GM19351 (cell line): Measurements from ENCODE around the gene MAP2K5.

ENCODE experiments used
- ATAC-seq: cut with Tn5 transposase; IDR thresholded peaks from one replicate; pipeline ENCODE4 v1.9.1; 2021; ENCODE audit warnings: mild to moderate bottlenecking, moderate library complexity; ENCODE audit not compliant: unreplicated experiment

Gene MAP2K5

DNA sequence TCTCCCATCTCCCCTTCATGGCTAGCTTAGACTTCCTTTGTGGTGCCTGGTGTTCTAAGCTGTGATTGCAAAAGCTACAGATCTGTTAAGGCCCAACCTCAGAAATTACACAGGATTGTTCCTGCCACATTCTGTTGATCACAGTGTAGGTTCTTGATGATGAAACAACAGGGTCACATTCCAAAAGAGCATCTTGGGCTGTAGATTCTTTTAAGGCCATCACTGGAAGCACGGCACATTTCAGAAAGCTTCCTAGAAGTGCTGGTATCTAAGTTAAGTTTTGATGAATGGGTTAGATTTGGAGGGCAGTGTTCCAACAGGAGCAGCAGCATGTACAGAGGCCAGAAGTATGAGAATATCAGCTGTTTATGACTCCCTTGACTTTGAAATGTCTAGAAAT lies 175.3 kb downstream of the MAP2K5 start:
- ATAC-seq, result no peak

DNA sequence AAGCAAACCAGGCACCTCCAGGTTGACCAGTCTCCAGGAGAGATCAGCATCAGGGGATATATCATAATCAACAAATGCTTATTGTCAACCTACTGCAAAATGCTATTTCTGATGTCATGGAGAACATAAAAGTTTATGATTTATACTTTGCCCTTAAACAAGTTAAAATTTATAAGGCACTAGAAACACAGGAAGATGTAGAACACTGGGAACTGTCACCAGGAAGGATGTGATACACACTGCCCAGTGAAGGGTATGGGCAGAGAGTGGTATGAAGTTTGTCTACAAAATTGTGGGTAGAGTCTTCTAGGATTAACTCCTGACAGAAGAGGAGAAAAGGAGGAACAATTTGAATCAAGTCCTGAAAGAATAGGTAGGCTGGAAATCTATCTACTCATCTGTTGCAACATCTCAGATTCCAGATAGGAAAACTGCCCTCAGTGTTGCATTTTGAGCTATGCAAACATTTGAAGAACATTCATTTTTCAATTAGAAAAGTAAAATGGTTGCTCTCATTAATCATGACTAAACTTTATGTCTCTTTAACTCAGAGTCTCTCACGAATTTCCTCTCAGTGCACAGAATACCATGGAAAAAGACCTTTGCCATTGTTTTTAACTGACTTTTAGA lies 176.9 kb downstream of the MAP2K5 start:
- ATAC-seq, result no peak

DNA sequence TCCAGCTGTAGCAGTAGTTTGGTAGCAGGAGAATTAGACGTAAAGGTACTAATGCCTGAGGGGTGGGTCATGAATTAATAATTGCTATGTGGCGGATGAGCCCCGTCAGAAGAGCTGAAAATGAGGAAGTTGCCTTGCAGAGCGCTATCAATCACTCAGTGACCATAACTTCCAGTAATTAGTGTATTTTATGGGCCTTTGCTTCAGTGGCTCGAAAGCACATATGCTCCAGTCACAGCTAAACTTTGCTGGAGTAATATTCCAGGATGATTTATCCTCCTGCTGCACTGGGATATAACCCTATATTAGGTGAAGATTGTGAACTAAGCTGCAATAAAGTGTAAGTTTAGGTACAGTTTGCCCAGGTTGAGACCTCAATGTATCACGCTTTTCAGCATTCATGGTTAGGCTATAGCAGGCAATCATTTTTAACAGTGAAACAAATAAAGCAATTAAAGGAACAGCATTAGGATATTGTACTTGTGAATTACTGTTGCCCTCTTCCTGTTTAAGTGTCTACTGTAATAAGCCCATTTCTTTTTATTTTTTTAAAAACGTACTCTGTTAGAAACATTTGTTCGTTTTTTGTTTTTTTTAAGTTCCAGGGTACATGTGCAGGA lies 178.2 kb downstream of the MAP2K5 start:
- no peak for ATAC-seq

DNA sequence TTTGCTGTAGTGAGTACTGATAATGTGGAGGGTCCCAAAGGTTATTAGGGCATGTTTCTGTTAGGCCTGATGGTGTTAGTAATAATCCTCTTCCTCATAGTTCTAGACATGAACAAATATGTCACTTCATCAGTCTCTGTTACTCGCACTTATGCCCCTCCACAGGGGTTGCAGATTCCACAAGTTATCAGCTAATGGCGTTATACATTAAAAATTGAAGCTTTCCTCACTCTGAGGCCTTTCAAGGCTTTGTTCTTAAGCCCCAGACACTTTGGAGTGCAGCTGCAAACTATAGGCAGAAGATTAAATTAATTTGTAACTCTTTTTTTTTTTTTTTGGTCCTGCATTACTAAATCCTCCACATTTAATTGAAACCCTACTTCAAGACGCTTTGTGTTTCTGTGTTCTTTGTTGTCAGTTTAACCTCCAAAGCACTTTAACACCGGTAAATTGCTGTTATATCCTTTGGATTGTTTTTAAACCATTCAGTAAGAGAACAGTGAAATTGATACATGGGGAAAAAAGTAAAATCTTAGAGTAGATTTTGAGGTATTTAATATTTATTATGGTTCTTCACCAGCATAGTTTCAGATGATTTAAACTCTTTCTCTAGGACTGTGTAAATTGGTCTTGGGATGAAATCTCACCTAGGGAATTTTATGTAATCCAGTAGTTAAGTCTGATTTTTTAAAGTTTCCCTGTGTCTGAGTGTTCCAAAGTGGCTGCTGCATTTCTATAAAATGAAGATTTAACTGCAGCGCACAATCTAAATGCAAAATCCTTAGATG lies 179.7 kb downstream of the MAP2K5 start:
- no peak for ATAC-seq

DNA sequence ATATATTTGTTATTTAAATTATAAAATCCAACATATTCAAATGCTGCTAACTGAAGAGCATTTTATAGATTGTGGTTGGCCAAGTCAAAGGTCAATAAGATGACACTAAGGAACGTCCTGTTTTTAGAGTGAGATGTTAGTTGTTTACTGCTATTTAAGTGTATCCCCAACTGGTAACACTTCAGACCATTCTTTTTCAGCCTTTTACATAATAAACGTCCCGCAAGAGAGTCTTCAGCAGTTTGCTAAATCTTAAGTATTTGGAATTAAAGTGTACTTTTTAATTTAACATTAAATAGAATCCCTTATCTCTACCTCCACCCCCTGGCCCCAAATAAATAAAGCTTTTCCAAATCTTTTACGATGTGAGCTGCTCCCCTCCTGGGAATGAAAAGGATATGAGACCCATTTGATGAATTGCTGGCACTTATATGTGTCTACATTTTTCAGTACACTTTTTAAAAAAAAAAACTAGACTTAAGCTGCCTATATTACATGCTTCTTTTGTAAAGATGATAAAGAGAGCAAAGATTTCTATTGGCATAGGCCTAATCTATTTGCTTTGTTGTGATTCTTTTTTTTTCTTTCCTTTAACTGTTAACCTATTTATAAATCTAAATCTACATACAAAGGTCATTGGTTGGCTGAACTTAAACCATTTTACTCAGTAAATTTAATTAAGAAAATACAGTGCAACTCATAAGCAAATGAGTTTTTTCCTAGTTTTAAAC lies 181.0 kb downstream of the MAP2K5 start:
- ATAC-seq, result no peak

DNA sequence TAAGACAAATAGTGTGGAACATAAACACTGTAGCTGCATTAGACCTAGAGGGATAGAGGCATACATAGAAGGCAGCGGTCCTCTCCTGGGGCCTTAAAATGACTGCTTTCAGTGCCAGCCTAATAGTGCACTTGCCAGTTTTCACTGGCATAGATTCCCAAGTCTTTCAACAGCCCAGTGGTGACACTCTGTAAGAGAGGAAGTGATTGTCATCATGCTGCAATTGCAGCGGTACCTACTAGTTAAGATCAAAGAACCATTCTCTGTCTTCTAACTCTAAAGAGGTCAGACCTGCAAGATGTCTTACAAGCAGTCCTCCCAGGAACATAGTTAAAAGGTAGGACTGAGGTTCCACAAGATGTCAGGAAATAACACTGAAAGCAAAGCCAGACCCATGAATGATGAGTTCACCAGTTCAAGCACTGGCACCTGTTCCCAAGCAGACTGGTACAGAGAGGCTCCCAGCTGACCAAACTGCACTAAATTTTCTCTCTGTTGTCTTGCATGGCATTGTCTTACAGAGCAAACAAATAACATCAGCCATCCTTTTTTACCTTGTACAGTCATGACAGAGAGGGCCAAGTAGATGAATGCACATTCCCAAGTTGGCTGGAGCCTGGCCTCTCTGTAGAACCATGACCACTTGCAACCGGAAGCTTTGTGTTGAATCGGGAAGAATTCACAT lies 182.3 kb downstream of the MAP2K5 start:
- no peak for ATAC-seq

DNA sequence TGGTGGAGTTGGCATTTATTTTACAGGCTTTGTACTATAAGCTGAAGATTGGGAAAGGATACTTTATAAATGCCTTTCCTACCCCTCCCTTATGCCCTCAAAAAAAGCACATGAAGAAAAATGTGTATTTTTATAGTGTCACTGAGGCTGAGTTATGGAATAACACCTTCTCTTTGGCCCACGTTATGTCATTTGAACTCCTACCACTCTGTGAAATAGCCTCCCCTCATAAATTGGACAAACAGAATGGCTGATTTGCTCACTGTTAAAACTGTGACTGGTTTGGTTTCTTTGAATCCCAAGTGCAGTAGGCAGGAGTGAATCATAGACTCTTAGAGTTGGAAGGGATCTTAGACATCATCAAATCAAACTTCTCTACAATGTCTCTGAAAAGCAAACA lies 187.6 kb downstream of the MAP2K5 start:
- ATAC-seq, result no peak

DNA sequence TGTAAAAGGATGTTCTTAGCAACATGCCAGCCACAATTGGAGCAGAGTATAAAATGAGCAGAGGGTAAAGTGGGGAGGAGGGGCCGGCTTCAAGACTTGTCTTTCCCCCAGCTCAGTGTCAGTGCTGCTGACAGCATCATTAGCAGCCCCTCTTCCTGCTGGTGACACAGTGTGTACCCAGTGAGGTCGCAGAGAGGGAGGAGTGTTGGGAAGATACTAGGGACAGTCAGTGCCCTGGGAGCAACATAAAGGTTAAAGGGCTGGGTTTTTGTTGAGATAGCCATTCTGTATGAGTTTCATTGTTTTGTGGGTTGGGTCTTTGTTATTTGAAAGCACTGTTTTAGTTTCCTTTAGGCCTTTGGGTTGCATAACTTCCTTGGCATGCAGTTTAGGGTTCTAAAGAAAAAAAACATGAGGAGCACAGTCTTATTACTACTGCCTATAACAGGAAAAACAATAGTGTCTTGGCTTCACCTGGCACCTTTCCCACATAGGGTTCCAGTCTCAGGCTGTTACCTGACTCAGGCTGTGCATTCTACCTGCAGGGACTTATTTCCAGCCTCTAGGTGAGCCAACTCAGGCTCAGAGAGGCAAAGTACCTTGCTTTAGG lies 188.7 kb downstream of the MAP2K5 start:
- ATAC-seq, result no peak

DNA sequence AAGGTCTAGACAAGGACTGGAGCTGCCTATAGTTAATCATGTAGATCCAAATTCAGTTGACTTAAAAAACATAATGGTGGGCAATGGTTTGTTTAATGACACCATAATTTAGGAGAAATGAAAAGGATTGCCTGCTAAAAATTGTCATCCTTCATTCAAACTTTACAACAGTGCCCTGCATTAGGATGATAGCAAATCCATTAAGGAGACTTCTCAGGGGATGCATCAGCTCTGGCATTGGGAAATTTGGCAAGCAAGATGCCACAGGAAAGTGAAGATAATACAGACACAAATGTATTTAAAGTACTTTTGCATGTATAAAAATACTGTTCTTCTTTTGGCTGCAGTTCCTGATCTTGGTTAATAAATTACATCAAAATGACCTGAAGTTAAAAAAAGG lies 189.7 kb downstream of the MAP2K5 start:
- ATAC-seq, result no peak

DNA sequence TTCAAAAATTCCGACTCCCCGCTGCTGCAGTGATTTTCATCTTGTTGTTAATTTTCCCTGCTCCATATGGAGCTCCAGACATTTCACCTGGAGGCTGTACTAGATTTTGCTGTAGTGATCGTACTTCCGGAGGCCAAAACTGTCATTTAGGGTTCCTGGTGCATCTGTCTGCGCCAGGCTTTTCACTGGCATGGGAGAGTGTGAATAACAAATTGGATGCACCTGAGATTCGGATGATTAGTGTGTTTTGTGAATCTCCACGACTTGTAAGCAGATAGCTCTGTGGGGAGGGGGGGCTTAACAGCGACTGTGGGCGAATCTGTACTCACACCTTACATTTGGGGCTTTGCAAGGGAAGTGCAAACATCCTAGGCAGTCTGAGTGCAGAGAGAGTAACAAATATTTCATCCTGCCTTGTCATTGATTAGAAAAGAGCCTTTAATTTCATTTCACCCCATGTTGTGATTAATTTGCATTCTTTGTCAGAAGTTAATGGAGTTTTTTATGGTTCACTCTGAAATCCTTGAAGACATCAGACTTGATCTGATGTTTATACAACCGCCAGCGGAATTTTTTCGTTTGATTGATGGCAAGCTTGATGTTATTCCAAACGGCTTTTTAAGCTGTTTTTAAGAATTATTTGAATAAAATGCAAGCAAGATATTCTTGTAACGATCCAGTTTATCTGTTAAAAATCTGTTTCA lies 190.3 kb downstream of the MAP2K5 start:
- ATAC-seq, result no peak

DNA sequence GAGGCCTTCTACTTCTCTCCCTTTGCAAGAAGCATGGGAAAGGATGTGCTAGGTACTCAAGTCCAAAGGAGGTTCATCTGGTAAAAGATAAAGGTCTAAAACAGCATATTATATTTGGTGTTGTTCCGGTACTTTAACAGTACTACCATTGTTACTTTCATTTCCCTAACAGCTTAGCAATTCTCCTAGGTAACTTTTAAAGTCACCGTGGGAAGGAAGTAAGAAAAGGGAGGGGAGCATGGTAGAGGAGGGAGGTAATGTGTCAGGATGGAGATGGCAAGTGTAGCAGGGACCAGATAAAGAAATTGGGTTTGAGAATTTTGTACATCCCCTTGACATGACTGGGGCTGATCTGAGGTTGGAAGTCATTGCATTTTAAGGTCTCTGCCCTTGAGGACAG lies 193.4 kb downstream of the MAP2K5 start:
- ATAC-seq, result no peak

DNA sequence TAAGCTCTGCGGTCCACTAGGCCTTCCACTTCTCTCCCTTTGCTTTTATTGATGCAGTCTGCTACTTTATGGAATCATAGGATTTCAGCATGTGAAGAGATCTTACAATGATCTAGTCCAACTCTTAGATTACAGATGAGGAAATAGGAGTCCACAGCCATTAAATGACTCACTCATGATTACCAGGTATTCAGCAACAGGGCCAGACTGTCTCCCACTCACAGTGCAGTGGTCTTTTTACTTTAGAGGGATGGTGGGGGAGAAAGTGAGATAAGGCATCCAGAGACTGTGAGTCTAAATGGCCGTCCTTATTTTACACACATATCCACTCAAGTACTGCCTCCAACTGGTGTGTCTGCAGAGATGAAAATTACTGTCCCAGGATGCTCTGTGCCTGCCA lies 194.3 kb downstream of the MAP2K5 start:
- no peak for ATAC-seq

DNA sequence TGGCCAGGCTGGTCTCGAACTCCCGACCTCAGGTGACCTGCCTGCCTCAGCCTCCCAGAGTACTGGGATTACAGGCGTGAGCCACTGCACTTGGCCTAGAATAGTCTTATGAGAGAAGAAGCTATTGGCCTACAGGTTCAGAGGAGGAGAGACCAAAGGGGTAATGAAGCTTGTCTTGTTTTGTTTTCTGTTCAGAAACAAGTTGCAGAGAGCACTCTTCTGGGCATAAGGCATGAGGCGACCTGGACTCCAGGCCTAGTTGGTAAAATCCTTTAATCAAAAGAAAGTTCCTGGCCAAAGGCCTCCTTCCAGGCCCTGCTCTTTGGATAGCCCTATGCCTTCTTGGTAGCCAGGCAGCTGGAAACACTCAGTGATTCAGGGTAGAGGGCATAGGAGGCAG lies 195.6 kb downstream of the MAP2K5 start:
- ATAC-seq, result no peak

DNA sequence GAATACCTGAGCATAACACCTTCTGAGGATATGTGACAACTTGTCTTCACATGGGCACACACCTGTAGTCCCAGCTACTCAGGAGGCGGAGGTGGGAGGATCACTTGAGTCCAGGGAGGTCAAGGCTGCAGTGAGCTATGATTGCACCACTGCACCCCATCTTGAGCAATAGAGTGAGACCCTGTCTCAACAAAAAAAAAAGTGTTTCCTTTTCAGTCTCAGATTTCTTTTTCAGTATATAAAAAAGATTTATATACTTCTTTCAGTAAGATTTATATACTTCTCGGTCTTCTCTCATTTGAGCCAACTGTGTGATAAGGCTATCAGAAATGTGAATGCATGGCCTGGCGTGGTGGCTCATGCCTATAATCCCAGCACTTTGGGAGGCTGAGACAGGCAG lies 197.9 kb downstream of the MAP2K5 start:
- no peak for ATAC-seq

DNA sequence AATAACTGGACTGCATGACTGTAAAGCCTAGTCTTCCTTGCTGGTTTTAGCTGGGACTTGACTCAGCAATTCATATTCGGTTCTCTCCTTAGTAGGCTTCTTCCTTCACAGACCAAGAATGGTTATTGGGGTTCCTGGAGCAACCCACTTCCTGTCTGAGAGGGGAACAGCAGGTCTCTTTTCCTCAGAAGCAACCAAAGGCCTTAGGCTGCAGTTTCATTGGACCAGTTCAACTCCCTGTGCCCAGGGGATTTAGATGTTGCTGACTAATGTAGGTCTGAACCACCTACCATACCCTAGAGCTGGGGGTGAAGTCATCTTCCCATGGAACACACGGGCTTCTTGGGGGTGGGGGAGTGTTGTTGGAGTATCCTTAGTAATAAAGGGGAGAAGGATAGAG lies 198.8 kb downstream of the MAP2K5 start:
- no peak for ATAC-seq

DNA sequence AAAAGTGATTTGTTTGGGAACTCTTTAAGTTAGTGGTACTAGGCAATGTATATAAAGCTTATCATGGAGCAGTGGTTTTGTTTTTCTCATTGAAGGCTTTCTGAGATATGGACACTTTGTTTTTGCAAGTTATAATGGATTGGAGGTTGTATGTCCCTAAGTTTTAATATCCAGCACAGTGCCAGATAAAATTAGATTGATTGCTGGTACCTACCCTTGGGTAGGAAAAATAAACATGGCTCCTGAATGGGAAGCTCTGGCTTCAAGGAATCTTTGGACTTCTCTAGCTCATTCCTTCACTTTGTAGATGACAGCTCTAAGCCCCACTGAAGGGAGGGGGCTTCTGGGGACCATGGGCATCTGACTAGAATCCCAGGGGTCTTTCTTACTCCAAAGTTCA lies 201.1 kb downstream of the MAP2K5 start:
- no peak for ATAC-seq

DNA sequence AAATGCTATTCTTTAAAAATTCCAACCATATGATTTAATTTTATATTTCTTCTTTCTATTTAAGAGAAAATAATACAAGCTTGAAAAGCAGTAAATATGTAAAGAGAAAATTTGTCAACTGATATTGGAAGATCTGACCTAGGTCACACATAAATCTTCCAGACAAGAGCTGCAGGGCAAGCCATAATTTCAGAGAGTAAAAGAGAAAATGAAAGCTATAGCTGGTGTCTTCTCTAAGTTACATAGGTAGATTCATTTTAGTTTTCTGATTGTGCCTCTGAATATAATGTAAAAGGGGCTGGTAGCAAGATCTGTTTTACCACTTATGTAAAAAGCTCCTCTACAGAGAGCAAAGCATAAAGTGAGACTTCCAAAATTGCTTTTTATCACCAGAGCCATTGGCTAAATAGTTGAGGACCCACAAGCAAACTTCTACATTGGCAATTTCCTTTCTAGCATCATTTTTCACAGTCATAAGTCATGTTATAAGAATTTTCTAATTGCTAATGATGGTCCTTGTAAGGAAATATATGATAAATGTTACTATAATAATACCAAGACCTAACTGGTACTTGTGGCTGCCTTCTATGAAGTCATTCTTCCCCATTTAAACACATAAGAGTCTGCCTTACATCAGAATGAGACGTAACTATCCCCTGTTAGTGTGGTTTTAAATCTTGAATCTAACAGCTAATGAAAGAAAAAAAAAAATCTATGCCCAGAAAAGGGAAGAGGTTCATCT lies 202.0 kb downstream of the MAP2K5 start:
- no peak for ATAC-seq

DNA sequence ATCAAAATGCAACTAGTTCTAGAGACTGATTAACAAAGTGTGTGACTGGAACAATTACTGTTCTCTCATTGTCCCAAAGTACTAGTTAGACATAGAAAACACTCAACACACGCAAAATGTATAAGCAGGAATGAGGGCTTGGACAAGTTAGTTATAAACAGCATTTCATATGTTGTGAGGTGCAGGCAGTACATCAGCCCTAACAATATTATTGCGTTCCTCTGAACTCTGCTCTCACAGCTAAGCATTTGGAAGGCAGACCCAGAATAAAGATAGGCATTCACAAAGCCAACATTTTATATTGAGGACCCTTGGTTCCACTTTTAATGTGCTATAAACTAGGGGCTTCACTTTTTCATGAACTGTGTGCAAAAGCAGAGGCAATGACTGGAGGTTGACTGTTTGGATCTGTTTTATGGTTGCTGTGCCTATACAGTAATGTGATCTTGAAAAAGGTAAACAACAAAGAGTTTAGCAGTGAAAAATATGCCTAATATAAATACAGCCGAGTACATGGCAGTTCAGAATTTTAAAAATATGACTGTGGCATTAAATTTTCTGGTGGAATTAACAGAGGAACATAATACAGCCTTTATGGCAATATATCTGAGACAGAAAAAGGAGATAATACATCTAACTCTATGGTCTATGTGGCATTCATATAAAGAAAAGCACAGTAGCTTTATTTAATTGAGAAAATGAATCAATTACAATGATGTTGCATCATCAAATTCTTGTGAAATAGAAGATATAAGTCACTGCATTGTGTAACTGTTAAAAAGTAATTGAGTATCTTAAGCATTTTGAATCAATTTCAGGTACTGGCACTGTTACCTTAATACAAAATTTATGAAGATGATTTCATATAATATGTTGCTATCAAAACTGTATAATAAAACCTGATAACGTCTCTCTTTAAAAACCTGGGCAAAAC lies 202.8 kb downstream of the MAP2K5 start:
- ATAC-seq, result no peak
